CD4-positive, alpha-beta T cell (primary cell): Measurements from ENCODE around the gene GPX5. TPM values are rescaled to one million over a fixed set of nuclear protein-coding genes. Genes with fewer than 3 reads are reported as not detected.
"Not testable (repeated sequence)": the region's sequence is repeated elsewhere in the genome, so short reads cannot be mapped to it uniquely, and the experiment has no call there.

Source experiments
- ATAC-seq: fragments of 200-7000 bp; cut with Tn5 transposase; one replicate; pipeline ENCODE4 v1.10.0; 2022; ENCODE audit warnings: mild to moderate bottlenecking; ENCODE audit not compliant: poor library complexity
- CTCF ChIA-PET: fragments of 350-600 bp; sonication (Branson Sonifier 250); formaldehyde crosslinking; loops from one replicate; lab custom pipeline; 2021; ENCODE audit warnings: antibody characterized with exemption, inconsistent platforms; lab: Charles Lee
- POLR2A ChIA-PET: fragments of 350-600 bp; sonication (Branson Sonifier 250); formaldehyde crosslinking; loops from one replicate; lab custom pipeline; 2021; ENCODE audit warnings: antibody characterized with exemption, inconsistent platforms; lab: Charles Lee
- DNase-seq, 14 experiments: peaks; one replicate each; pipeline ENCODE4 v3.0.0-alpha.2; 2013 to 2020; ENCODE audit warnings: mixed read lengths in 2 of 14
- H3K27ac ChIP-seq, 2 donors: one replicate each; pipeline versions ENCODE4 v1.5.1 to v1.7.0; 2013; ENCODE audit warnings: low read length in 2 of 2, low read depth in 1 of 2, mild to moderate bottlenecking in 1 of 2
- H3K27me3 ChIP-seq, 2 experiments: 1 replicate in 1 of 2; 2 replicates in 1 of 2; pipeline versions ENCODE4 v1.6.1 to v1.7.0; 2013; ENCODE audit warnings: low read length in 2 of 2, control low read depth in 1 of 2, mild to moderate bottlenecking in 1 of 2, moderate library complexity in 1 of 2; ENCODE audit not compliant: insufficient read depth in 2 of 2, control insufficient read depth in 1 of 2
- H3K36me3 ChIP-seq: one replicate; pipeline ENCODE4 v1.6.1; 2013; ENCODE audit warnings: low read length, control low read depth; ENCODE audit not compliant: insufficient read depth
- H3K4me1 ChIP-seq: one replicate; pipeline ENCODE4 v1.6.1; 2013; ENCODE audit warnings: low read length, control low read depth; ENCODE audit not compliant: insufficient read depth
- H3K4me3 ChIP-seq: one replicate; pipeline ENCODE4 v1.5.1; 2013; ENCODE audit warnings: mild to moderate bottlenecking, low read length, moderate library complexity
- H3K9me3 ChIP-seq, 2 experiments: 1 replicate in 1 of 2; 2 replicates in 1 of 2; pipeline versions ENCODE4 v1.6.1 to v1.7.0; 2013; ENCODE audit warnings: low read length in 2 of 2, mild to moderate bottlenecking in 2 of 2, control low read depth in 1 of 2, moderate library complexity in 1 of 2; ENCODE audit not compliant: control insufficient read depth in 1 of 2, insufficient read depth in 1 of 2
- H3K27ac Mint-ChIP-seq: one replicate; pipeline ENCODE4 v1.8.0; 2020; ENCODE audit warnings: mixed read lengths
- H3K27me3 Mint-ChIP-seq: one replicate; pipeline ENCODE4 v1.8.0; 2021; ENCODE audit warnings: mixed read lengths
- H3K36me3 Mint-ChIP-seq: one replicate; pipeline ENCODE4 v1.8.0; 2021; ENCODE audit warnings: low read depth, mixed read lengths
- H3K4me1 Mint-ChIP-seq: one replicate; pipeline ENCODE4 v1.8.0; 2021; ENCODE audit warnings: low read depth, mixed read lengths
- H3K4me3 Mint-ChIP-seq: one replicate; pipeline ENCODE4 v1.8.0; 2020; ENCODE audit warnings: mild to moderate bottlenecking, mixed read lengths
- H3K9me3 Mint-ChIP-seq: one replicate; pipeline ENCODE4 v1.8.0; 2020; ENCODE audit warnings: mixed read lengths
- intact Hi-C, 2 experiments: fragments of 100-400 bp; cut with DNase I in 1 of 2; cut with micrococcal nuclease in 1 of 2; formaldehyde crosslinking; loops; one replicate each; pipeline versions ENCODE4 v1.15.1 to v1.9.0; 2023 to 2025; cut with DNase I, micrococcal nuclease
- total RNA-seq, 174 experiments: library from RNA in 2 of 174; stranded (reverse) in 2 of 174; gene quantifications; one replicate each; pipeline ENCODE4 v1.2.3 and lab custom pipeline; 2021 to 2026
- TF ChIP-seq, protein P1 (sequence below): fragments of 200-600 bp; IDR thresholded peaks from one replicate; pipeline ENCODE4 v1.8.0; 2022; ENCODE audit warnings: antibody characterized with exemption, mild to moderate bottlenecking

The GPX5 gene
- total RNA-seq, 2 experiments from 2014 or later = not detected

DNA sequence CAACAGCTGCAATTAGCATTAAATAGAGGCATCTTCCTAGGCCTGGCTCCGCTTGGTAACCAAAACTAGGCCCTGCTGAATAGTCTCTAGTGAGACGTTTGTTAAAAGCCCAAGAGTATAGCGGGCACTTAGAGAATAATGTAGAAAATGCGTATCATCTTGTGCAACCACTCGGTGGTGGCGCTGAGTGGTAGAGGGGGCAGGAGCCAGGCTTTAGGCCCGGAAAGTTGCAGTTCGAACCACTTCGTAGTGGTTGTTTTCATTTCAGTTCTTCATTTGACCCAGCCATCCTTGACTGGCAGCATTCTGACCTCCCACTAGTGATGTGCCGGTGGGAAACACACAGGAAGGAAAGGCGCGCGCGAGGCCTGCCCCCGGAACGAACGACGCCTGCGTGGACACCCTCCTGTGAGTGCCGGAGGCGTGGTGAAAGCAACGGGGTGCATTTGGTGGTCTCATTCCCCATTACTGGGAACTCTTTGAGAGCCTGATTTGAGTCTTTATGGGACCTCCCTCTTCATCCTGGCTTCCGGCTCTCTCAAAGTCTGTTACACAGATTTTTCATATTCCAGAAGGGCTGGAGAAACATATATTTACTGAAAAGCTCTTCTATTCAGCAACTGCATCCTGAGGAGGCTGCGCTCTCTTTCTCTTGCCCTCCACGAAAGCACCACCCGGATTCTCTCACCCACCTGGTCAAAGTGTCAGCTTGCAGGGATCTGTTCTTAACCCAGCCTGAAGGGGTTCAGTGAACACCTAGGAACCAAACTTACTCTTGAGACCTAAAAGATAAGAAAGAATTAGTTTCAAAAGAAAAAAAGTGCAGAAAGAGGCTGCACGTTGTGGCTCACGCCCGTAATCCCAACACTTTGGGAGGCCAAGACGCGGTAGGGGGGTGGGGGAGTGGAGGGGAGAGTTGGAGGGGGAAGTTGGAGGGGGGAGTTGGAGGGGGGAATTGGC is 18.2 kb downstream of the GPX5 start:
- POLR2A ChIA-PET = interaction anchor here (0.6 to 1.6 kb wide), 4 partner anchors 11 to 141 kb away, joined by 3 to 4 read pairs (median 4); no protein-coding TSS in a partner anchor
- Histone ChIP-seq H3K4me3 (peak overlapping the region; percentile 55), H3K27ac (no peak overlapping the region), H3K36me3 (no peaks in the 10 kb centered on the region), H3K27me3 (peaks cover 8 to 21% of the 10 kb centered on the region in 2 experiments), H3K9me3 (peaks cover 0 to 9% of the 10 kb centered on the region in 2 experiments), H3K4me1 (peaks cover 18% of the 10 kb centered on the region)
- Mint-ChIP-seq H3K27ac (peak overlapping the region; percentile 92), H3K4me3 (peak overlapping the region; percentile 94), H3K27me3 (peaks cover 63% of the 10 kb centered on the region), H3K4me1 (peaks cover 33% of the 10 kb centered on the region), H3K9me3 (peaks cover 11% of the 10 kb centered on the region), H3K36me3 (peaks cover 11% of the 10 kb centered on the region)
- intact Hi-C loops = loop anchor here (2.0 to 5.0 kb wide), 5 partner anchors 47 to 145 kb away; partner anchors contain the start of gene ZSCAN12 (in 1 of the 2)
- TF ChIP-seq, protein P1, sequence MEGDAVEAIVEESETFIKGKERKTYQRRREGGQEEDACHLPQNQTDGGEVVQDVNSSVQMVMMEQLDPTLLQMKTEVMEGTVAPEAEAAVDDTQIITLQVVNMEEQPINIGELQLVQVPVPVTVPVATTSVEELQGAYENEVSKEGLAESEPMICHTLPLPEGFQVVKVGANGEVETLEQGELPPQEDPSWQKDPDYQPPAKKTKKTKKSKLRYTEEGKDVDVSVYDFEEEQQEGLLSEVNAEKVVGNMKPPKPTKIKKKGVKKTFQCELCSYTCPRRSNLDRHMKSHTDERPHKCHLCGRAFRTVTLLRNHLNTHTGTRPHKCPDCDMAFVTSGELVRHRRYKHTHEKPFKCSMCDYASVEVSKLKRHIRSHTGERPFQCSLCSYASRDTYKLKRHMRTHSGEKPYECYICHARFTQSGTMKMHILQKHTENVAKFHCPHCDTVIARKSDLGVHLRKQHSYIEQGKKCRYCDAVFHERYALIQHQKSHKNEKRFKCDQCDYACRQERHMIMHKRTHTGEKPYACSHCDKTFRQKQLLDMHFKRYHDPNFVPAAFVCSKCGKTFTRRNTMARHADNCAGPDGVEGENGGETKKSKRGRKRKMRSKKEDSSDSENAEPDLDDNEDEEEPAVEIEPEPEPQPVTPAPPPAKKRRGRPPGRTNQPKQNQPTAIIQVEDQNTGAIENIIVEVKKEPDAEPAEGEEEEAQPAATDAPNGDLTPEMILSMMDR = no peak
- ATAC-seq (peak; percentile 52), DNase-seq (peak in 12 of 14 experiments; percentile 5 to 59 (median 25))
- CTCF ChIA-PET = no interaction called here

DNA sequence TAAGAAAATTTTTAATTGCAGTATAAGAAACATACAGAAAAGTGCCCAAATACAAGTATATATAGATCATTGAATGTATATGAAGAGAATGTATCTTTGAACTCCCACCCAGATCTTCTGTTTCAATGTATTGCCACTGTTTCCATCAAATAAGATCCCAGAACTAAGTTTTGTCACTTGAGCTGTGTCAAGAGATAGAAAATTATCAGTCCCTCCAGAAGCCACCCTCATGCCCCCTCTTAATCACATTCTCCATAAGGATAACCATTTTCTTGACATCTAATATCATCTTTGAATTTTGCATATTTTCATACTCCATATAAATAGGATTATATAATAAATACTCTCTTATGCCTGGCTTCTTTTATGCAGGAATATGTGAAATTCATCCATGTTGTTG is 20.3 kb downstream of the GPX5 start:
- Mint-ChIP-seq H3K27me3 (peaks cover 77% of the 10 kb centered on the region), H3K4me3 (no peak overlapping the region), H3K27ac (no peak overlapping the region), H3K4me1 (peaks cover 33% of the 10 kb centered on the region), H3K9me3 (peaks cover 4% of the 10 kb centered on the region), H3K36me3 (peaks cover 11% of the 10 kb centered on the region)
- Histone ChIP-seq H3K27ac (no peak overlapping the region), H3K9me3 (peaks cover 0 to 8% of the 10 kb centered on the region in 2 experiments), H3K36me3 (no peaks in the 10 kb centered on the region), H3K4me1 (peaks cover 18% of the 10 kb centered on the region), H3K27me3 (peaks cover 8 to 38% of the 10 kb centered on the region in 2 experiments), H3K4me3 (no peak overlapping the region)
- no peak for ATAC-seq
- no peak for DNase-seq
- TF ChIP-seq, protein P1 = no peak
- ChIA-PET POLR2A (no interaction called here), CTCF (no interaction called here)
- intact Hi-C loops = no loop called here

DNA sequence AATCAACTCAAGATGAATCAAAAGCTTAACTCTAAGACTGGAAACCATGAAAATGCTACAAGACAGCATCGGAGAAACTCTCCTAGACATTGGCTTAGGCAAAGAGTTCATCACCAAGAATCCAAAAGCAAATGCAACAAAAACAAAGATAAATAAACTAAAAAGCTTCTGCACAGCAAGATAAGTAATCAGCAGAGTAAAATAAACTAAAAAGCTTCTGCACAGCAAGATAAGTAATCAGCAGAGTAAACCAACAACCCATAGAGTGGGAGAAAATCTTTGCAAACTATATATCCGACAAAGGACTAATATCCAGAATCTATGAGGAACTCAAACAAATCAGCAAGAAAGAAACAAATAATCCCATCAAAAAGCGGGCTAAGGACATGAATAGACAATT is 21.3 kb downstream of the GPX5 start:
- Mint-ChIP-seq H3K36me3 (peaks cover 11% of the 10 kb centered on the region), H3K4me1 (peaks cover 28% of the 10 kb centered on the region), H3K27me3 (peaks cover 76% of the 10 kb centered on the region)
- H3K36me3 ChIP-seq, intact Hi-C loops, H3K9me3 Mint-ChIP-seq, H3K27ac ChIP-seq, H3K4me3 ChIP-seq, H3K27ac Mint-ChIP-seq, H3K4me3 Mint-ChIP-seq, POLR2A ChIA-PET, ATAC-seq, DNase-seq, CTCF ChIA-PET, H3K9me3 ChIP-seq: not testable (repeated sequence)
- Histone ChIP-seq H3K27me3 (peaks cover 8 to 47% of the 10 kb centered on the region in 2 experiments), H3K4me1 (peaks cover 18% of the 10 kb centered on the region)
